ENCODE data around the gene DNAJA3. TPM values are rescaled to one million over a fixed set of nuclear protein-coding genes. Genes with fewer than 3 reads are reported as not detected.
A peak's percentile ranks its signal among the peaks of the same experiment; 100 is the strongest.

Gene DNAJA3
- total RNA-seq, 2 experiments from 2014 or later: 103 to 107 TPM

DNA sequence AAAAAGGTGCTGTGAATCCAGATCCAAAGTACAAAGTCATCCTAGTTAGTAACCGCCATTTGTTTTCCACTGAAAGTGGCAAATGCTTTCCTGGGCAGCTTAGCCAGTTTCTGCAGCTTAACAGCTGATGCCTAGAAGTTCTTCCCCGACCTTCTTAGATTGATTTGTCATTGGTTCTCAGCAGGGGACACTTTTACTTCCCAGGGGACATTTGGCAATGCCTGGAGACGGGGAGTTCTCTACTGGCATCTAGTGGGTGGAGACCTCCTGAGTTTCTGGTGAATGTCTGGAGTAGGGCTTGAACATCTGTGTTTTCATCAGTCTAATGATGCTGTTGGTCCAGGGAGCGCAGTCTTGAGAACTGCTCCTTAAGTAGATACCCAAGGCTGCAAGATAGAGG lies 7.6 kb downstream of the DNAJA3 start:
- peaks cover 25% of the 10 kb centered on the region for H3K36me3 Mint-ChIP-seq

DNA sequence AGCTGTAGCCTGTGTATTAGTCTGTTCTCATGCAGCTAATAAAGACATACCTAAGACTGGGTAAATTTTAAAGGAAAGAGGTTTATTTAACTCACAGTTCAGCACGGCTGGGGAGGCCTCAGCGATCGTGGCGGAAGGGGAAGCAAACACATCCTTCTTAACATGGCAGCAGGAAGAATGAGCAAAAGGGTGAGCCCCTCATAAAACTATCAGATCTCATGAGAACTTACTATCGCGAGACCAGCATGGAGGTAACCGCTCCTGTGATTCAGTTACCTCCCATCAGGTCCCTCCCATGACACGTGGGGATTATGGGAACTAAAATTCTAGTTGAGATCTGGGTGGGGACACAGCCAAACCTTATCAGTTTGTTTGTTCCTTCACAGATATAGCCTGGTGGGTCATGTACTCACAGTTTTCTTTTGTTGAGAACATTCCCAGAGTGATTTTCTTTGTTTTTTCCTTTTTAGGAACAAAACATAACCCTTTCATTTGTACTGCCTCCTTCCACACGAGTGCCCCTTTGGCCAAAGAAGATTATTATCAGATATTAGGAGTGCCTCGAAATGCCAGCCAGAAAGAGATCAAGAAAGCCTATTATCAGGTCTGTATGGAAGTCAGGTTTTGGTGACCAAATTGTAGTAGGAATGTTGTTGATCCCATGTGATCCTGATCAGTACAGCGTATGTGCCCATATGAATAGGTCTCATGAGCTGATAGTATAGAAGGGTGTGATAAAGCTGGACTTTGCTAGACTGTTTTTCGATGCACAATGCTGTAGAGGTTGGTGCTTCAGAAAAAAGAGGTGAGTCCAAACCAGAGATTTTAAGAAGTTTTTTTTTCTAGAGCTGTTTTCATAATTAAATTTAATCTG lies 8.5 kb downstream of the DNAJA3 start:
- H3K4me3 Mint-ChIP-seq: no peak overlapping the region
- peaks cover 18% of the 10 kb centered on the region for H3K36me3 Mint-ChIP-seq
- DNase-seq: no peak
- no peak overlapping the region for H3K27ac Mint-ChIP-seq
- H3K4me1 Mint-ChIP-seq: peaks cover 14% of the 10 kb centered on the region
- H3K27me3 Mint-ChIP-seq: no peaks in the 10 kb centered on the region
- no peaks in the 10 kb centered on the region for H3K9me3 Mint-ChIP-seq

More for the DNA sequence above, 7.6 kb downstream of the DNAJA3 start:
- Mint-ChIP-seq H3K27ac (no peak overlapping the region), H3K4me1 (peaks cover 19% of the 10 kb centered on the region), H3K27me3 (no peaks in the 10 kb centered on the region), H3K9me3 (no peaks in the 10 kb centered on the region), H3K4me3 (no peak overlapping the region)
- DNase-seq: no peak

DNA sequence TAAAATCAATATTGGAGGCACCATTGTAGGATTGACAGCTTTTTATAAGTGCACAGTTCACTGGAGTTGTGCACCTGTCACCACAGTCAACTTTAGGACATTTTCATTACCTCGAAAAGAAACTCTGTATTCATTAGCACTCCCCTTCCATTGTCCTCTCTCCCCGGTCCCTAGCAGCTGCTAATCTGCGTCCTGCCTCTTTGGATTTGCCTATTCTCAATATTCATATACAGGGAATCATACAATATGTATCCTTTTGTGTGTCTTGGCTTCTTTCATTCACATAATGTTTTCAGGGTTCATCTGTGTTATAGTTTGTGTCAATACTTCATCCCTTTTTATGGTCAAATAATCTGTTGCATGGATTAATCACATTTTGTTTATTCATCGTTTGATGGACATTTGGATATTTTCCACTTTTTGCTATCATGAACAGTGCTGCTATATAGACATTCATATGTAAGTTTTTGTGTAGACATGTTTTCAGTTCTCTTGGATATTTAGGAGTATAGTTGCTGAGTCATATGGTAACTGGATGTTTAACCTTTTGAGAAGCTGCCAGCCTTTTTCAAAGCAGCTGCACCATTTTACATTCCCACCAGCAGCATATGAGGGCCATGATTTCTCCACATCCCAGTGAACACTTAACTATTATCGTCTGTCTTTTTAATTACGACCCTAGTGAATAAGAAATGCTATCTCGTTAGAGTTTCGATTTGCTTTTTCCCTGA lies 9.8 kb downstream of the DNAJA3 start:
- peaks cover 14% of the 10 kb centered on the region for H3K36me3 Mint-ChIP-seq
- H3K27ac Mint-ChIP-seq: peak overlapping the region; percentile 42
- no peaks in the 10 kb centered on the region for H3K27me3 Mint-ChIP-seq
- peaks cover 12% of the 10 kb centered on the region for H3K4me1 Mint-ChIP-seq
- H3K9me3 Mint-ChIP-seq: no peaks in the 10 kb centered on the region
- no peak overlapping the region for H3K4me3 Mint-ChIP-seq
- DNase-seq: no peak

DNA sequence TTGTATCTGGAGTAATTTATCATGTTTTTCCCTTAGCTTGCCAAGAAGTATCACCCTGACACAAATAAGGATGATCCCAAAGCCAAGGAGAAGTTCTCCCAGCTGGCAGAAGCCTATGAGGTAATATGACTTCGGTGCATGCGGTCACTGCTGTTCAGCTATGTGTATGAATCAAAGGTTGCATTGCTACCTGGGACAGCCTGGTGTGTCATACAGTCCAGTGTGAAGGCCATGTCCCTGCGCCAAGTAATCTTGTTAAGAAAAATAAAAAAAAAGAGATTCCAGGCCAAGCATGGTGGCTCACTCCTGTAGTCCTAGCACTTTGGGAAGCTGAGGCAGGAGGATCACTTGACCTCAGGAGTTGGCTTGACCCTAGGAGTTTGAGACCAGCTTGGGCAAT lies 11.7 kb downstream of the DNAJA3 start:
- Mint-ChIP-seq H3K9me3 (no peaks in the 10 kb centered on the region), H3K4me3 (no peak overlapping the region), H3K27me3 (no peaks in the 10 kb centered on the region), H3K36me3 (peaks cover 17% of the 10 kb centered on the region), H3K27ac (no peak overlapping the region), H3K4me1 (peaks cover 12% of the 10 kb centered on the region)
- no peak for DNase-seq

DNA sequence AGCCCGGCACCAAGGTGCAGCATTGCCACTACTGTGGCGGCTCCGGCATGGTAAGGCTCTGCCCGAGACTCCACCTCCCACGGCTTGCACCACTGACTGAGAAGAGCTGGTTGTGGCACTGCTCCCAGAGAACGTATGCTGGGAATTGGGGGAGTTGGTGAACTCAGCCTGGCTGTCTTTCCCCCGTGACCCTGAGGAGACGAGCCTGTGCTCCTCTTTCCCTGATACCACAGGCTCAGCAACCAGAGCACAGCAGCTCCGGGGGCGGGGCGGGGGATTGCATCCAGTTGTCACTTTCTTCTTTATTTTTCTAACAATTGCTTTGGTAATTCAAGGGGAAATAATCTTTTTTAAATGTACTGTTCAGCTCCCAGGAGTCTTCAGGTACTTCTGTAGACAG lies 16.7 kb downstream of the DNAJA3 start:
- Mint-ChIP-seq H3K4me3 (no peak overlapping the region), H3K9me3 (no peaks in the 10 kb centered on the region), H3K36me3 (peaks cover 29% of the 10 kb centered on the region), H3K27ac (no peak overlapping the region), H3K27me3 (no peaks in the 10 kb centered on the region), H3K4me1 (no peaks in the 10 kb centered on the region)
- no peak for DNase-seq

DNA sequence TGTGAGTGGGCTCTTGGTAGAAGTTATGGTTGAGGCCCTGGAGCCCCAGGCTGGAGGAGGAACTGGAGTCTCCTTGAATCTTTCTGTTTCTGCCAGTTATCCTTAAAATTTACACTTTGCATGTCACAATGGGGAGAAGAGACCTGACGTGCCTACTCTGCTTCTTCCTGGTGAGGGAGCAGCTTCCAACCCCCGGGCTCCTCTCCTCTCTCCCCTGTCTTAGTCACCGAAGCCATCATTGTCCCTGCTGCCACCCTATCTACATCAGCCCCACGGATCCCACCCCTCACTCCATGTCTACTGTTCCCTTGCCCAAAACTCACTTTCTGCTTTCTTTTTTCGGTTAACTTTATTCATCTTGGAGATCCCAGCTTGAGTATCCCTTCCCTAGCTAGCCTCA lies 17.6 kb downstream of the DNAJA3 start:
- Mint-ChIP-seq H3K4me3 (no peak overlapping the region), H3K36me3 (peaks cover 28% of the 10 kb centered on the region), H3K27me3 (no peaks in the 10 kb centered on the region), H3K27ac (no peak overlapping the region), H3K4me1 (no peaks in the 10 kb centered on the region), H3K9me3 (no peaks in the 10 kb centered on the region)
- DNase-seq: no peak

DNA sequence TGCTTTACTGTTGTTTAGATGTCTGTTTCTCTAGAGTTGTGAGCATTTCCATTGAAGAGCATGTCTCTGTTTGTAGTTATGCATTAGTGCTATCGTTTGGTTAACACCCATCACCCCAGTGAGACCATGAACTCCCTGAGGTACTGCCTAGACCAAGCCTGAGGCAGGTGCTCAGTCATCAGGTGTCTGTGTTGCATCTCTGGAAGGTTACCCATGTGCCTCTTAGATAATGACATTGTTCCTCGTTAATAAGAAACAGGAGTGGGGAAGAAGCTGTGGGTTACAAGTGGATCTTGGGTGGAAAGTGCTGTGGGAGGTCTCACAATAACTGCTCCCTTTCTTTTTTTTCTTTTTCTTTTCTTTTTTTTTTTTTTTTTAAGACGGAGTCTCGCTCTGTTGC lies 18.3 kb downstream of the DNAJA3 start:
- Mint-ChIP-seq H3K27me3 (no peaks in the 10 kb centered on the region), H3K4me1 (no peaks in the 10 kb centered on the region), H3K4me3 (no peak overlapping the region), H3K9me3 (no peaks in the 10 kb centered on the region), H3K36me3 (peaks cover 28% of the 10 kb centered on the region), H3K27ac (no peak overlapping the region)
- no peak for DNase-seq

DNA sequence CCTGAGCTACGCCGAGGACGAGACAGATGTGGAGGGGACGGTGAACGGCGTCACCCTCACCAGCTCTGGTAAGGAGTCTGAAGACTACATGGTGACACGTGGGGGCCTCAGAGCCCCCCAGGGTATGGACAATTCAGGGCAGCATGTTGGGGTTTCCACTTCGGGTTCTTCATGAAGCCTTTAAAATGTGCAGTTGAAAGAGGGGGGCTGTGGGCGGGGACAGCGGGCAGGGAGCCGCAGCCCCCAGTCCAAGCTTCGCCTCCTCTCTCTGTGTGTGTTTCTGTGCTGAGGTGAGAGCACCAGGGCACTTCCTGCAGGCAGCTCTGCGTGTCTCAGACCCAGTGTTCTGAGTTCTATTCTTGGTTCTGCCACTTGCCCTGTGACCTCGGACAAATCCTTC lies 24.8 kb downstream of the DNAJA3 start:
- Mint-ChIP-seq H3K4me1 (no peaks in the 10 kb centered on the region), H3K36me3 (peaks cover 10% of the 10 kb centered on the region), H3K27ac (no peak overlapping the region), H3K4me3 (no peak overlapping the region), H3K27me3 (no peaks in the 10 kb centered on the region), H3K9me3 (no peaks in the 10 kb centered on the region)
- no peak for DNase-seq

DNA sequence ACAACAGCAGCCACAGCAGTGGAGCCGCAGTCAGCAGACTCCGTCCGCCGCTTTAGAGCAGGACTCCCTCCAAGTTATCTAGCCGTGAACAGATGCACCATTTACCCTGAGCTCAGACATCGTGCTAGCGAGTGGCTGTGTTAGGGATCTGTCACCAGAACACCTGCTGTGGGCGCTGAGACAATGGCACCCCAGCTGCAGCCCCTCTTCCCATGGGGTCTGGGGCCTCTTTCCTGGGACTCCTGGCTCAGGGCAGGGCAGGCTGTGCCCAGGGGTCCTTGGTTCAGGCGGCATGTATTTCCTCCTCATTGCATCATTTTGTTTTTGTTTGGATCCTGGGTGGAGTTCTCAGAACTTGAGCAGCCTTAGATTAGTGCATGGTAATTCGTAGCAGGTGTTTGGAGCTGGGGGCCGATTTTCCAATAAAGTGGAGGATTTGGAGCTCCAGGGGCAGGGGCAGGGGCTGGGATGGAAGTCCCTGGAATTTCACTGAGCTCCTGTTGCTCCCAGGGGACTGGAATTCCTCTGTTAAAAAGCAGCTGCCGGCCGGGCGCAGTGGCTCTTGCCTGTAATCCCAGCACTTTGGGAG lies 25.4 kb downstream of the DNAJA3 start:
- peaks cover 12% of the 10 kb centered on the region for H3K36me3 Mint-ChIP-seq
- H3K9me3 Mint-ChIP-seq: no peaks in the 10 kb centered on the region
- H3K27me3 Mint-ChIP-seq: no peaks in the 10 kb centered on the region
- H3K27ac Mint-ChIP-seq: peak overlapping the region; percentile 54
- DNase-seq: no peak
- no peaks in the 10 kb centered on the region for H3K4me1 Mint-ChIP-seq
- no peak overlapping the region for H3K4me3 Mint-ChIP-seq

DNA sequence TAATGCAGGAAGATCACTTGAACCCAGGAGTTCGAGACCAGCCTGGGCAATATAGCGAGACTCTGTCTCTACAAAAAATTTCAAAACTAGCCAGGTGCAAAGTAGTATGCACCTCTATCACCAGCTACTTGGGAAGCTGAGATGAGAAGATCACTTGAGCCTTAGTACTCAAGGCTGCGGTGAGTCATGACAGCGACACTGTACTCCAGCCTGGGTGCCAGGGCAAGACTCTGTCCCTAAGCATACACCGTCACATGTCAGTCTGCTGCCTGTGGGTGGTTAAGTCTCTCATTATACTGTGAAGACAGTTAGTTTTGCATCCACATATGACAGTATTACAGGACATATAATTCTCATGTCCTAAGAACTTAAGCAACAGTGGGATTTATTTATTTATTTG lies 27.0 kb downstream of the DNAJA3 start:
- Mint-ChIP-seq H3K9me3 (no peaks in the 10 kb centered on the region), H3K27ac (no peak overlapping the region), H3K36me3 (peaks cover 17% of the 10 kb centered on the region), H3K27me3 (no peaks in the 10 kb centered on the region), H3K4me3 (no peak overlapping the region), H3K4me1 (no peaks in the 10 kb centered on the region)
- DNase-seq: no peak

DNA sequence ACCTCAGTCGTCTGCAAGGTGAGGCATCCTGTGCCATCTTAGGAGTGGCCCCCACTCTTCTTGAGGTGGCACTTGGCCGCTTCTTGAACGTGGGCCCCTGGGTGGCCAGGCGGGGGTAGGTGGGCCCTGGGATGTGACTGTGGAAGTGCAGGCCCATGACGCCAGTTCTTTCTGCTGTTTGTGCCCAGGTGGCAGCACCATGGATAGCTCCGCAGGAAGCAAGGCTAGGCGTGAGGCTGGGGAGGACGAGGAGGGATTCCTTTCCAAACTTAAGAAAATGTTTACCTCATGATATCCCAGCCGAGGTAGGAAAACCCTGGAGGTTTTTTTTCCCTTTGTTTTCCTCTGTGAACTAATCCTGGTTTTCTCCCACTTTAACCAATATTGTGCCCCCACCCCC lies 29.0 kb downstream of the DNAJA3 start:
- no peaks in the 10 kb centered on the region for H3K27me3 Mint-ChIP-seq
- peaks cover 2% of the 10 kb centered on the region for H3K4me1 Mint-ChIP-seq
- no peak overlapping the region for H3K27ac Mint-ChIP-seq
- H3K4me3 Mint-ChIP-seq: no peak overlapping the region
- H3K9me3 Mint-ChIP-seq: no peaks in the 10 kb centered on the region
- H3K36me3 Mint-ChIP-seq: peaks cover 28% of the 10 kb centered on the region
- DNase-seq: no peak

DNA sequence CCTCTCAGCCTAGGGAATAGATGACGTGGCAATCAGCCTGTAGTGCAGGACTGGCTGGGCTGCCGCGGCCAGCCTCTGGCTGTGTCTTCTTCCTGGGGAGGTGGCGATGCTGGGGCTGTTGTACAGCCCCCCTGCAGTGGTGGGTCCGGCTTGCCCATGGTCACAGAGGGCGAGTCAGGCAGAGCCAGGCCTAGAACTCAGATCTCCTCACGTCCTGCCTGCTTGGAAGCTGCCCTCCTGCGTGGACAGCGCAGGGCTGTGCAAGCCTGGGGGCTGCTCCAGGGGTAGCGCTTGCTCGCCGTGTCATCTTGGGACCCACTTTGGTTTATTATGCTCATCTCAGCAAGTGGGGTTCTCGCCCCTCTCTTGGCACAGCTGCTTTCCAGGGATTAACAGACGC lies 29.4 kb downstream of the DNAJA3 start:
- H3K27ac Mint-ChIP-seq: no peak overlapping the region
- peaks cover 2% of the 10 kb centered on the region for H3K4me1 Mint-ChIP-seq
- H3K27me3 Mint-ChIP-seq: no peaks in the 10 kb centered on the region
- DNase-seq: no peak
- H3K4me3 Mint-ChIP-seq: no peak overlapping the region
- H3K9me3 Mint-ChIP-seq: no peaks in the 10 kb centered on the region
- H3K36me3 Mint-ChIP-seq: peaks cover 28% of the 10 kb centered on the region

DNA sequence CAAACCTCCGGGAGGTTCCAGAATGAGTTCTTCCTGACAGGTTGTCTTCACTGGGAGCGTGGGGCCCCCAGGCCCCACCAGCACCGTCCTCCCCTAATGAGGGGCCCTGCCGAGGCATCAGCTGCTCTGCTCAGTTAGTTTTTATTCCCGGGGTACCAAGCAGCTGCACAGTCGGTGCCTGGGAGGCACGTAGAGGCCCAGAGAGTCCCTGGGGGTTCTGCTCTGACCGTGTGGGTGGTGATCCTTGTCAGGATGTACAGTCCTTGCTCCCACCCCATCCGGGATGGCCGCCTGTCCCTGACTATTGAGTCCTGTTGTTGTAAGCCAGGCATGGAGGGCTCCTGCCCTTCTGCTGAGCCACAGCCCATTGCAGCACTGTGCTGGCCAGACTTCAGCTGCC lies 30.3 kb downstream of the DNAJA3 start:
- Mint-ChIP-seq H3K27ac (no peak overlapping the region), H3K4me3 (no peak overlapping the region), H3K27me3 (no peaks in the 10 kb centered on the region), H3K9me3 (no peaks in the 10 kb centered on the region), H3K36me3 (peaks cover 30% of the 10 kb centered on the region), H3K4me1 (peaks cover 2% of the 10 kb centered on the region)
- no peak for DNase-seq

DNA sequence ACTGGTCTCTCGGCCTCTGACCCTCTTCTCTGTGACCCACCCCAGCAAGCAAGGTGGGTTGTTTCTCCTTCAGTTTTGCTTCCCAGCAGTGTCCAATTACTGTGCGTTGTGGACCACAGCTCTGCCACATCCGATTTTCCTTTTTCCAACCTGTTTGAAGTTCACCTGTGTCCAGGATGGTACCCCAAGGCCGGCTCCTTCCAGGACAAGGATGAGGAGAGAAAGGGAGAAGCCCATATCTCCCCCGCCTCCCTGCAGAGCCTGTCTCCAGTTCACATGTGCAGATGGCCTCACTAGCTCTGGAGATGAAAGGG lies 35.2 kb downstream of the DNAJA3 start:
- H3K27ac Mint-ChIP-seq: peak overlapping the region; percentile 66
- DNase-seq: no peak
- peaks cover 4% of the 10 kb centered on the region for H3K4me1 Mint-ChIP-seq
- H3K27me3 Mint-ChIP-seq: no peaks in the 10 kb centered on the region
- no peaks in the 10 kb centered on the region for H3K9me3 Mint-ChIP-seq
- H3K4me3 Mint-ChIP-seq: no peak overlapping the region
- H3K36me3 Mint-ChIP-seq: peaks cover 18% of the 10 kb centered on the region

DNA sequence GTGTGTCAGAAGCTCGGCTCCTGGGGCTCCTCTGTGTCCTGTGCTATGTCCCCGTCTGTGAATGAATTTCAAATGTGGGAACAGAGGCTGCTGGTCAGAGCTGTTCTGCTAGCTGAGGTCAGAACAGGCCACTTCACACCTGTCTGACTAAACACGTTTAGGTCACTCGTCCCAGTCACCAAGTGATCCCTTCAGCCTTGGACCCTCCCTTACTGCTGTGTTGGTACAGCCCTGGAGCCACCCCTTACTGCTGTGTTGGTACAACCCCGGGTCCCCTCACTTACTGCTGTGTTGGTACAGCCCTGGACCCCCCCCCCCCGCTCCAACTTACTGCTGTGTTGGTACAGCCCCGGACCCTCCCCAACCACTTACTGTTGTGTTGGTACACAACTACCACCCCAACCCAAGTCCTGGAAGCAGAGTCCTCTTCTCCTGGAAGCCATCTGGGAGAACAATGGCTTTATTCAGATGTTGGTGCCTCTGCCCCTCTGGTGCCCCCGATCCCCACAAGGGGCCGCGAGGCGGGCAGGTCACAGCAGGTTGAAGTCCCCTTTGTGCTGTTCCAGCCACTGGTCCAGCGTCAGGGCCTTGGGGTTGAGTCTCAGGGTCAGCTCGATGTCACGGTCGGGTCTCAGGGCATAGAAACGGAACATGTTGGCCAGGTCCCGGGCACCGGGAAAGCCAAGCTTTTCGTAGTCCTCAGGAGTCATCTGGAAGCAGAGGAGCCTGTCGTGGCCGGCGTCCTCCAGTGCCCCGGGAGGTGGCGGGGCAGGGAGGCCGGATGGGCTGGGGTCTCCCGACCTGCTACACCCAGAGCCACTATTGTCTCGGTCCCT lies 35.8 kb downstream of the DNAJA3 start:
- DNase-seq: no peak
- Mint-ChIP-seq H3K4me1 (peaks cover 9% of the 10 kb centered on the region), H3K4me3 (no peak overlapping the region), H3K36me3 (peaks cover 22% of the 10 kb centered on the region), H3K9me3 (no peaks in the 10 kb centered on the region), H3K27me3 (no peaks in the 10 kb centered on the region), H3K27ac (peak overlapping the region; percentile 66)

All from activated naive CD8-positive, alpha-beta T cell treated with anti-CD3 and anti-CD28 coated beads for 36 hours (primary cell).